ENCODE results near the gene AXIN1.

Gene AXIN1

DNA sequence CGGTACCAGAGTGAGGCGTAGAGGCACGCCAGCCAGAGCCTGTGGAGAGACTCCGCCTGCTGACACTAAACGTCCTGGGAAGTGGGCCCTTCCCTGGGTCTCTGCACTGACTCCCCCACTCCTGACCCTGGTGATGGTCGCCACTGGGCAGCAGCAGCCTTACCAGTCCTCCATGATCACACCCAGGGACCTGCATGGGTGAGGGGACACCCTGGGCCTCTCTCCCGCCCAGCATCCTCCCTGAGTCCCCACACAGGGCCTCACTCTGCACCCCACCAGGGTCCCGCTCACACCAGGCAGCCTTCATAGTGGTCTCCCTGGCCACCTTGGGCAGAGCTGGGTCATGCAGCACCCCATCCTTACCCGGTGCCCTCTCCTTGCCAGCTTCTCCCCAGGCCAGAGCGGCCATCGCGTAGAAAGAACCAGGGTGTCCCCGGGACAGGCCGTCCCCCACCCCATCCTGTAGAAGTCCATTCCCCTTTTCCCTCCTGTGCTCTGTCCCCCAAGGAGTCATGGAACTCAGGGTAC is 87.5 kb downstream of the AXIN1 start:
- no peak overlapping the region for H3K4me3 ChIP-seq (ENCODE audit: low read depth, low read length)
- in situ Hi-C loops (cut with HindIII; ENCODE audit: low sequenced_read_pairs), result no loop called here
- TF ChIP-seq, protein P1, sequence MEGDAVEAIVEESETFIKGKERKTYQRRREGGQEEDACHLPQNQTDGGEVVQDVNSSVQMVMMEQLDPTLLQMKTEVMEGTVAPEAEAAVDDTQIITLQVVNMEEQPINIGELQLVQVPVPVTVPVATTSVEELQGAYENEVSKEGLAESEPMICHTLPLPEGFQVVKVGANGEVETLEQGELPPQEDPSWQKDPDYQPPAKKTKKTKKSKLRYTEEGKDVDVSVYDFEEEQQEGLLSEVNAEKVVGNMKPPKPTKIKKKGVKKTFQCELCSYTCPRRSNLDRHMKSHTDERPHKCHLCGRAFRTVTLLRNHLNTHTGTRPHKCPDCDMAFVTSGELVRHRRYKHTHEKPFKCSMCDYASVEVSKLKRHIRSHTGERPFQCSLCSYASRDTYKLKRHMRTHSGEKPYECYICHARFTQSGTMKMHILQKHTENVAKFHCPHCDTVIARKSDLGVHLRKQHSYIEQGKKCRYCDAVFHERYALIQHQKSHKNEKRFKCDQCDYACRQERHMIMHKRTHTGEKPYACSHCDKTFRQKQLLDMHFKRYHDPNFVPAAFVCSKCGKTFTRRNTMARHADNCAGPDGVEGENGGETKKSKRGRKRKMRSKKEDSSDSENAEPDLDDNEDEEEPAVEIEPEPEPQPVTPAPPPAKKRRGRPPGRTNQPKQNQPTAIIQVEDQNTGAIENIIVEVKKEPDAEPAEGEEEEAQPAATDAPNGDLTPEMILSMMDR (IDR thresholded peaks at IDR 0.05; ENCODE audit: low read depth, low read length, missing control alignments), result no peak
- DNase-seq (ENCODE audit: low read depth), result no peak

DNA sequence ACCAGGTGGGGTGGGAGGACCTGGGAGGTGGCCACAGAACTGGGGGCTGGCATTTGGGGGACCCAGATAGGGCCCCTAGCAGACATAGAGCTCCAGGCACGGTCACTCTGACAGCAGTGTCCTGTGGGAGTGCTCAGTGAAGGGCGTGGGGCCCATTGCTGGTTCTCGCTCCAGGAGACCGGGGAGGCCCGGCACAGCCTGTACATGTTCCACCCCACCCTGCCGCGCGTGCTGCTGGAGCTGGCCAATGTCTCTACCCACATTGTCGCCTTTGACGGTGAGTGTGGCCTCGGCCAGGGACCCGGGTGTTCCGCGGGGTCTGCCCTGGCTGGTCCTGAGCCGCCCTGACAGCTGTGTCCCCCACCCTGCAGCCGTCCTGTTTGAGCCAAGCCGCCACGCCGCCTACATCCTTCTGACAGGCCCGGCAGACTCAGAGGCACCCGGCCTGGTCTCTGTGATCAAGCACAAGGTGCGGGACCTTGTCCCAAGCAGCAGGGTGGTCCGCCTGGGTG is 88.0 kb downstream of the AXIN1 start:
- in situ Hi-C loops (cut with HindIII; ENCODE audit: low sequenced_read_pairs), result no loop called here
- no peak for DNase-seq (ENCODE audit: low read depth)
- TF ChIP-seq, protein P1 (IDR thresholded peaks at IDR 0.05; ENCODE audit: low read depth, low read length, missing control alignments), result no peak
- H3K4me3 ChIP-seq (ENCODE audit: low read depth, low read length), result no peak overlapping the region

DNA sequence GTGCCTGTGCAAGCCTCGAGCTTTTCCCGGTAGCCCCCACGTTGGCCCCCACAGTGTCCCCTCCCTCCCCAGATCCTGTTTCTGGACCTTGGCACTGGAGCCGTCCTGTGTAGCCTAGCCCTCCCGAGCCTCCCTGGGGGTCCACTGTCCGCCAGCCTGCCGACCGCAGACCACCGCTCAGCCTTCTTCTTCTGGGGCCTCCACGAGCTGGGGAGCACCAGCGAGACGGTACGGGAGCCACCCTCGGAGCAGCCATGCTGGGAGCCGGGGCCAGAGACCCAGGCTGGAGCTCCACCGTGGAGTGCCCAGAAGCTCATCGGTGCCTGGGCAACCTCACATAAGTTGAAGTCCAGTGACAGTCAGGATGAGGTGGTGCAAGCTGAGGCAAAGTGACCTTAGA is 88.6 kb downstream of the AXIN1 start:
- H3K4me3 ChIP-seq (ENCODE audit: low read depth, low read length), result no peak overlapping the region
- in situ Hi-C loops (cut with HindIII; ENCODE audit: low sequenced_read_pairs), result no loop called here
- DNase-seq (ENCODE audit: low read depth), result no peak
- TF ChIP-seq, protein P1 (IDR thresholded peaks at IDR 0.05; ENCODE audit: low read depth, low read length, missing control alignments), result no peak

DNA sequence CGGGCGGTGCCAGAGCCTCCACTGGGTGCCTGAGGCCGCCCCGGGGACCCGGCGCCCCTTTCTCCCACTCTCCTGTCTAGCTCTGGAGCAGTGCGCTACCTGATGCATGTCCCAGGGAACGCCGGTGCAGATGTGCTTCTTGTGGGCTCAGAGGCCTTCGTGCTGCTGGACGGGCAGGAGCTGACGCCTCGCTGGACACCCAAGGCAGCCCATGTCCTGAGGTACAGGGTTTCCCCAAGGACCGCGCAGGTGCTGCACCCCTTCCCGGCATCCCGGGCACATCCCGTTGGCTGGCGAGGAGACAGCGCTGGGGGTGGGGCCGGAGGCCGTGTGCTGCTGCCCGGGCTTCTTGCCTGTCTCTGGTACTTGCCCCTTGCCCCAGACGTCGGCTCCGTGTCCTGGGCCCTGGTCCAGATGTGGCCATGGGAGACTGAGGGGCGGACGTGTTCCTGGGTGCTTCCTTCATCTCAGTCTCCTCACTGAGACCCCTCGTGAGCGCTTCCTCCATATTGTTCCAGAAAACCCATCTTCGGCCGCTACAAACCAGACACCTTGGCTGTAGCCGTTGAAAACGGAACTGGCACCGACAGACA is 89.2 kb downstream of the AXIN1 start:
- in situ Hi-C loops (cut with HindIII; ENCODE audit: low sequenced_read_pairs), result no loop called here
- TF ChIP-seq, protein P1 (IDR thresholded peaks at IDR 0.05; ENCODE audit: low read depth, low read length, missing control alignments), result no peak
- no peak overlapping the region for H3K4me3 ChIP-seq (ENCODE audit: low read depth, low read length)
- no peak for DNase-seq (ENCODE audit: low read depth)

DNA sequence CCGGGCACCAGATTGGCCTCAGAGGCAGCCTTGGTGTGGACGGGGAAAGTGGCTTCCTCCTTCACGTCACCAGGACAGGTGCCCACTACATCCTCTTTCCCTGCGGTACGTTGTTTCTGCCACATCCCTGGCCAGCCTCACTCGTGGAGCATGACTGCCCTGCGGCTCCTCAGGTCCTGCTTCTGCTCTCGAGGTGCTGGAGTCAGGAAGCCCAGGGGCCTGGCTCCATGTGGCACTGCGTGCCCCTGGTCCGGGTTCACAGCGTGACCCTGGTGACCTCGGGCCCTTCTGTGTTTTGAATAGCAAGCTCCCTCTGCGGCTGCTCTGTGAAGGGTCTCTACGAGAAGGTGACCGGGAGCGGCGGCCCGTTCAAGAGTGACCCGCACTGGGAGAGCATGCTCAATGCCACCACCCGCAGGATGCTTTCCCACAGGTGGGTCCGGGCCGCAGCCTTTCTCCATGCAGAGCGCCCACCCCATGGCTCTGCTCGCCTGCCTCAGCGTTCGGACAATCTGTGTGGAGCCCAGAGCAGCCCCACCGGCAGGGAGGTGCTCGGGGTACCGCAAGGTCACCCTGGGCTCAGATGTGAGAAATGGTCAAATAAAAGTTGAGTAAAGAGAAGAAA is 90.3 kb downstream of the AXIN1 start:
- DNase-seq (ENCODE audit: low read depth), result no peak
- no peak overlapping the region for H3K4me3 ChIP-seq (ENCODE audit: low read depth, low read length)
- TF ChIP-seq, protein P1 (IDR thresholded peaks at IDR 0.05; ENCODE audit: low read depth, low read length, missing control alignments), result no peak
- in situ Hi-C loops (cut with HindIII; ENCODE audit: low sequenced_read_pairs), result no loop called here

DNA sequence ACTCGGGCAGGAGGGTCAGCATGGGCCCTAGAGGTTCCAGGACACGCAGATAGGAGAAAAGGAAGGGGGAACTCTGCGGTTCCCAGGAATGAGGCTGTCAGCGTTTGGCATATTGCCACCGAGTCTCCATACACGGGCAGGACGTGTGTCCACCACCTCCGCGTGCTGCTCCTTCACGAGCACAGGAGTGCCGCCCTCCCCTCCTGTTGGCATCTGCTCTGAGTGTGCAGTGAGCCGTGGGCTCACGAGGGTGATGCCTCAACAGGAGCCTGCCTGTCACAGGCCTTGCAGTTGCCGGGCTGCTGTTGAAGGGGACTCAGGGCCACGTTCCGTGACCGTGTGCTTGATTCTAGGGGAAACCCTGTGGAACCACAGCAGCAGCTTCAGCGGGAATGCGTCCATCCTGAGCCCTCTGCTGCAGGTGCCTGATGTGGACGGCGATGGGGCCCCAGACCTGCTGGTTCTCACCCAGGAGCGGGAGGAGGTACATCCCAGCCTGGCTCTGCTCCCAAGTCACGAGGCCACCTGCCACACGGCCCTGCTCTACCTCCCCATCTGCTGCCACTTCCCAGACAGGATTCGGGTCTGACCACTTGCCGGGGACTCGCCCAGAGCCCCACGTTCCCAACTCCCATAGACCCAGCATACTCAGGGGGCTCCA is 91.4 kb downstream of the AXIN1 start:
- H3K4me3 ChIP-seq (ENCODE audit: low read depth, low read length), result no peak overlapping the region
- DNase-seq (ENCODE audit: low read depth), result no peak
- TF ChIP-seq, protein P1 (IDR thresholded peaks at IDR 0.05; ENCODE audit: low read depth, low read length, missing control alignments), result no peak
- in situ Hi-C loops (cut with HindIII; ENCODE audit: low sequenced_read_pairs), result no loop called here

All from astrocyte of the cerebellum (primary cell).